Transverse colon (tissue), 4 donors: ENCODE data around the gene SSBP4.

ENCODE experiments used
- CTCF ChIP-seq, 5 experiments: fragments of 200-600 bp in 3 of 5; fragments of 450-650 bp in 2 of 5; sonication (generic) in 3 of 5; IDR thresholded peaks; 1 replicate in 2 of 5; 2 replicates in 3 of 5; pipeline ENCODE4 v1.5.1; 2016 to 2017; ENCODE audit warnings: antibody characterized with exemption in 5 of 5, inconsistent platforms in 3 of 5, mild to moderate bottlenecking in 2 of 5, moderate library complexity in 1 of 5
- EP300 ChIP-seq: sonication (generic); formaldehyde crosslinking; IDR thresholded peaks from one replicate; pipeline ENCODE4 v1.6.1; 2017; ENCODE audit warnings: antibody characterized with exemption, low read depth
- POLR2A ChIP-seq: fragments of 450-650 bp; IDR thresholded peaks from one replicate; pipeline ENCODE4 v1.6.1; 2016; ENCODE audit warnings: antibody characterized with exemption, mild to moderate bottlenecking, moderate library complexity
- POLR2AphosphoS5 ChIP-seq, 3 donors: sonication (generic); formaldehyde crosslinking; IDR thresholded peaks; one replicate each; pipeline ENCODE4 v1.6.1; 2016; ENCODE audit warnings: antibody characterized with exemption in 3 of 3

GRCh38 chr19:18428787-18429674, 9.8 kb downstream of the SSBP4 start:
- no peak for TF ChIP-seq CTCF (IDR thresholded peaks at IDR 0.05)
- TF ChIP-seq EP300: no peak
- TF ChIP-seq POLR2A: no peak
- no peak for TF ChIP-seq POLR2AphosphoS5 (IDR thresholded peaks at IDR 0.05)
